Measurements from ENCODE around the gene KRAS. TPM values are rescaled to one million over a fixed set of nuclear protein-coding genes. Genes with fewer than 3 reads are reported as not detected.
A peak's percentile ranks its signal among the peaks of the same experiment; 100 is the strongest.

KRAS gene
- total and polyA plus RNA-seq, 2 experiments from 2014 or later: 14.2 to 44.6 TPM

GRCh38 chr12:25200703-25201102 lies 50.0 kb downstream of the KRAS start:
- in situ Hi-C loops (cut with MboI): no loop called here
- Histone ChIP-seq H3K27me3 (replicated peaks; ENCODE audit: insufficient read depth) (no peaks in the 10 kb centered on the region), H3K4me1 (ENCODE audit: insufficient read depth) (peaks cover 14% of the 10 kb centered on the region; the same call in 1 of the 2 replicates), H3K9me2 (ENCODE audit: insufficient read depth) (no peaks in the 10 kb centered on the region), H2AFZ (no peak overlapping the region), H3K79me2 (ENCODE audit: insufficient read depth) (peaks cover 16% of the 10 kb centered on the region), H3K4me3 (no peak overlapping the region), H3K36me3 (ENCODE audit: low read depth) (peaks cover 6% of the 10 kb centered on the region; the same call in 1 of the 2 replicates), H3K27ac (peak overlapping the region; percentile 1; the same call in 1 of the 2 replicates), H3K9ac (no peak overlapping the region), H3F3A (ENCODE audit: insufficient read depth) (peaks cover 21% of the 10 kb centered on the region), H4K20me1 (ENCODE audit: insufficient read depth) (no peaks in the 10 kb centered on the region), H3K9me3 (ENCODE audit: low read depth) (no peaks in the 10 kb centered on the region), H3K4me2 (ENCODE audit: unreplicated experiment) (no peak overlapping the region)
- TF ChIP-seq EZH2 (IDR thresholded peaks at IDR 0.05; ENCODE audit: insufficient read depth, poor library complexity, severe bottlenecking) (no peak), EZH2phosphoT487 (IDR thresholded peaks at IDR 0.05; ENCODE audit: insufficient read depth, low read depth) (no peak)
- WGBS, 2 experiments (ENCODE audit: low coverage in 1 of 2, low lambda C conversion rate in 2 of 2, missing lambda C conversion rate in 2 of 2): 97 to 100% methylated on average over 1 of the region's 1 CpG
- DNase-seq: peak; percentile 39

GRCh38 chr12:25197608-25198007 lies 53.1 kb downstream of the KRAS start:
- Histone ChIP-seq H3K27ac (no peak overlapping the region), H3K9me3 (ENCODE audit: low read depth) (no peaks in the 10 kb centered on the region), H3K27me3 (replicated peaks; ENCODE audit: insufficient read depth) (no peaks in the 10 kb centered on the region), H3K4me3 (no peak overlapping the region), H3K9ac (no peak overlapping the region), H3K79me2 (ENCODE audit: insufficient read depth) (peaks cover 17% of the 10 kb centered on the region), H2AFZ (no peak overlapping the region), H3K4me1 (ENCODE audit: insufficient read depth) (peaks cover 14% of the 10 kb centered on the region; the same call in 1 of the 2 replicates), H3K4me2 (ENCODE audit: unreplicated experiment) (no peak overlapping the region), H3F3A (ENCODE audit: insufficient read depth) (peaks cover 24% of the 10 kb centered on the region), H4K20me1 (ENCODE audit: insufficient read depth) (no peaks in the 10 kb centered on the region), H3K9me2 (ENCODE audit: insufficient read depth) (no peaks in the 10 kb centered on the region), H3K36me3 (ENCODE audit: low read depth) (no peaks in the 10 kb centered on the region)
- TF ChIP-seq EZH2phosphoT487 (IDR thresholded peaks at IDR 0.05; ENCODE audit: insufficient read depth, low read depth): no peak
- TF ChIP-seq EZH2 (IDR thresholded peaks at IDR 0.05; ENCODE audit: insufficient read depth, poor library complexity, severe bottlenecking): no peak
- in situ Hi-C loops (cut with MboI): no loop called here
- WGBS, 2 experiments (ENCODE audit: low coverage in 1 of 2, low lambda C conversion rate in 2 of 2, missing lambda C conversion rate in 2 of 2): 92 to 98% methylated on average over 2 of the region's 2 CpGs
- DNase-seq: no peak

- Histone ChIP-seq H3K9ac (peak within 1 kb of the TSS; percentile 88), H3F3A (ENCODE audit: insufficient read depth) (peaks cover 12% of the 10 kb centered on the region; the same call in 1 of the 2 replicates)
- WGBS, 2 experiments (ENCODE audit: low coverage in 1 of 2, low lambda C conversion rate in 2 of 2, missing lambda C conversion rate in 2 of 2): 1 to 2% methylated on average over 54 of the region's 54 CpGs
These were observed 55.4 kb downstream of the KRAS start, which contains the start of the genes DNAI7 and ETFRF1 for GRCh38 chr12:25195056-25195971. Gene DNAI7 (minus strand): TSS chr12:25195160. CDS start chr12:25195078, 82 bp downstream. Gene ETFRF1 (plus strand): TSS chr12:25195237. CDS start chr12:25203957, 8,720 bp downstream.

GRCh38 chr12:25194722-25195055 lies 56.0 kb downstream of the KRAS start:
- peaks cover 5% of the 10 kb centered on the region; the same call in 1 of the 2 replicates for H3K4me1 ChIP-seq (ENCODE audit: insufficient read depth)
- WGBS, 2 experiments (ENCODE audit: low coverage in 1 of 2, low lambda C conversion rate in 2 of 2, missing lambda C conversion rate in 2 of 2): 2 to 3% methylated on average over 11 of the region's 11 CpGs
- H3K27me3 ChIP-seq (replicated peaks; ENCODE audit: insufficient read depth): no peaks in the 10 kb centered on the region
- H3K36me3 ChIP-seq (ENCODE audit: low read depth): no peaks in the 10 kb centered on the region
- peaks cover 17% of the 10 kb centered on the region for H3K79me2 ChIP-seq (ENCODE audit: insufficient read depth)
- H3K9me3 ChIP-seq (ENCODE audit: low read depth): no peaks in the 10 kb centered on the region
- H3F3A ChIP-seq (ENCODE audit: insufficient read depth): peaks cover 12% of the 10 kb centered on the region; the same call in 1 of the 2 replicates
- DNase-seq: no peak
- no peak for TF ChIP-seq EZH2 (IDR thresholded peaks at IDR 0.05; ENCODE audit: insufficient read depth, poor library complexity, severe bottlenecking)
- TF ChIP-seq EZH2phosphoT487 (IDR thresholded peaks at IDR 0.05; ENCODE audit: insufficient read depth, low read depth): no peak
- in situ Hi-C loops (cut with MboI): no loop called here
- peak overlapping the region; percentile 86 for H3K4me3 ChIP-seq
- no peaks in the 10 kb centered on the region for H3K9me2 ChIP-seq (ENCODE audit: insufficient read depth)
- H3K9ac ChIP-seq: peak overlapping the region; percentile 88
- peak overlapping the region; percentile 96 for H2AFZ ChIP-seq
- no peaks in the 10 kb centered on the region for H4K20me1 ChIP-seq (ENCODE audit: insufficient read depth)
- peak overlapping the region; percentile 91 for H3K4me2 ChIP-seq (ENCODE audit: unreplicated experiment)
- H3K27ac ChIP-seq: peak overlapping the region; percentile 85

More at GRCh38 chr12:25195056-25195971, 55.4 kb downstream of the KRAS start, which contains the start of the genes DNAI7 and ETFRF1:
- H3K9me2 ChIP-seq (ENCODE audit: insufficient read depth): no peaks in the 10 kb centered on the region
- H3K9me3 ChIP-seq (ENCODE audit: low read depth): no peaks in the 10 kb centered on the region
- in situ Hi-C loops (cut with MboI): no loop called here
- H3K36me3 ChIP-seq (ENCODE audit: low read depth): no peaks in the 10 kb centered on the region
- peak within 1 kb of the TSS; percentile 86 for H3K4me3 ChIP-seq
- peaks cover 17% of the 10 kb centered on the region for H3K79me2 ChIP-seq (ENCODE audit: insufficient read depth)
- TF ChIP-seq EZH2 (IDR thresholded peaks at IDR 0.05; ENCODE audit: insufficient read depth, poor library complexity, severe bottlenecking) (no peak), EZH2phosphoT487 (IDR thresholded peaks at IDR 0.05; ENCODE audit: insufficient read depth, low read depth) (no peak)
- peak within 1 kb of the TSS; percentile 96 for H2AFZ ChIP-seq
- peak within 1 kb of the TSS; percentile 85 for H3K27ac ChIP-seq
- peak; percentile 100 for DNase-seq
- peak within 1 kb of the TSS; percentile 91 for H3K4me2 ChIP-seq (ENCODE audit: unreplicated experiment)
- no peaks in the 10 kb centered on the region for H3K27me3 ChIP-seq (replicated peaks; ENCODE audit: insufficient read depth)
- no peaks in the 10 kb centered on the region for H4K20me1 ChIP-seq (ENCODE audit: insufficient read depth)
- peaks cover 5% of the 10 kb centered on the region; the same call in 1 of the 2 replicates for H3K4me1 ChIP-seq (ENCODE audit: insufficient read depth)

Data from GM23248 (cell line).